HepG2 (cell line): ENCODE data around the gene ACOT2. TPM values are rescaled to one million over a fixed set of nuclear protein-coding genes. Genes with fewer than 3 reads are reported as not detected.

Source experiments
- ARNTL ChIP-seq: sonication (generic); formaldehyde crosslinking; IDR thresholded peaks from 2 replicates; pipeline ENCODE4 v1.4.0; 2020; ENCODE audit warnings: mild to moderate bottlenecking, missing genetic modification reagents
- ATF7 ChIP-seq, 2 experiments: fragments of 450-650 bp in 1 of 2; sonication (generic) in 1 of 2; formaldehyde crosslinking in 1 of 2; IDR thresholded peaks; 2 replicates each; pipeline versions ENCODE4 v1.4.0 to v1.6.1; 2016 to 2020; ENCODE audit warnings: antibody characterized with exemption in 1 of 2, mild to moderate bottlenecking in 1 of 2, missing genetic modification reagents in 1 of 2
- FOXK2 ChIP-seq: fragments of 450-650 bp; IDR thresholded peaks from 2 replicates; pipeline ENCODE4 v1.6.1; 2016
- HOXA7 ChIP-seq: sonication (generic); formaldehyde crosslinking; IDR thresholded peaks from 2 replicates; pipeline ENCODE4 v1.8.1; 2022; ENCODE audit warnings: mild to moderate bottlenecking, missing genetic modification reagents, moderate library complexity
- MZF1 ChIP-seq: sonication (generic); formaldehyde crosslinking; IDR thresholded peaks from 2 replicates; pipeline ENCODE4 v1.8.1; 2023; ENCODE audit warnings: mild to moderate bottlenecking, missing genetic modification reagents, borderline replicate concordance
- NR1H2 ChIP-seq: sonication (generic); formaldehyde crosslinking; IDR thresholded peaks from 2 replicates; pipeline ENCODE4 v1.8.1; 2022; ENCODE audit warnings: low read depth, missing genetic modification reagents, borderline replicate concordance
- ZFP36L1 ChIP-seq: sonication (generic); formaldehyde crosslinking; IDR thresholded peaks from 2 replicates; pipeline ENCODE4 v1.8.0; 2022; ENCODE audit warnings: mild to moderate bottlenecking, missing genetic modification reagents, moderate library complexity
- ZNF282 ChIP-seq: fragments of 450-650 bp; IDR thresholded peaks from 2 replicates; pipeline ENCODE4 v1.6.1; 2018; ENCODE audit not compliant: partially characterized antibody
- ZNF446 ChIP-seq: sonication (generic); formaldehyde crosslinking; IDR thresholded peaks from 2 replicates; pipeline ENCODE4 v1.5.0; 2020; ENCODE audit warnings: mild to moderate bottlenecking, missing genetic modification reagents
- ZNF484 ChIP-seq: sonication (generic); formaldehyde crosslinking; IDR thresholded peaks from 2 replicates; pipeline ENCODE4 v1.5.1; 2020; ENCODE audit warnings: mild to moderate bottlenecking, low read depth, missing genetic modification reagents, borderline replicate concordance
- ZNF749 ChIP-seq: sonication (generic); formaldehyde crosslinking; IDR thresholded peaks from 2 replicates; pipeline ENCODE4 v1.8.0; 2022; ENCODE audit warnings: mild to moderate bottlenecking, missing genetic modification reagents, moderate library complexity, borderline replicate concordance
- ZNF790 ChIP-seq: sonication (generic); formaldehyde crosslinking; IDR thresholded peaks from 2 replicates; pipeline ENCODE4 v1.8.0; 2022; ENCODE audit warnings: missing genetic modification reagents, mild to moderate bottlenecking, borderline replicate concordance
- polyA plus RNA-seq, 8 experiments: library from polyadenylated mRNA; depleted of rRNA in 3 of 8; stranded (reverse) in 7 of 8; unstranded in 1 of 8; fragments of >200 nt; fragmentation: Illumina TruSeq in 4 of 8; extraction: Trizol in 4 of 8; gene quantifications; 2 replicates each; pipeline versions ENCODE4 v1.2.1 to v1.2.3, GENCODE V29; 2011 to 2016; ENCODE audit warnings: low read depth in 4 of 8, missing spikeins in 1 of 8, mixed read lengths in 1 of 8; ENCODE audit not compliant: insufficient read depth in 1 of 8
- total RNA-seq, 5 experiments: library from RNA; depleted of rRNA; stranded (reverse); fragments of >200 nt; fragmentation: Illumina TruSeq; extraction: Trizol; gene quantifications; 2 replicates each; pipeline ENCODE4 v1.2.3, GENCODE V29; 2016; ENCODE audit warnings: low read depth in 1 of 5
- TF ChIP-seq, protein P1 (sequence below): sonication (generic); formaldehyde crosslinking; IDR thresholded peaks from 2 replicates; pipeline ENCODE4 v1.5.0; 2020; ENCODE audit warnings: mild to moderate bottlenecking, missing genetic modification reagents
- TF ChIP-seq, protein P2 (sequence below): sonication (generic); formaldehyde crosslinking; IDR thresholded peaks from 2 replicates; pipeline ENCODE4 v1.5.0; 2020; ENCODE audit warnings: missing genetic modification reagents
- TF ChIP-seq, protein P3 (sequence below): sonication (generic); formaldehyde crosslinking; IDR thresholded peaks from 2 replicates; pipeline ENCODE4 v1.9.0; 2022; ENCODE audit warnings: missing genetic modification reagents, mild to moderate bottlenecking, borderline replicate concordance
- TF ChIP-seq, protein P4 (sequence below), 2 experiments: sonication (generic) in 1 of 2; formaldehyde crosslinking in 1 of 2; IDR thresholded peaks; 2 replicates each; pipeline versions ENCODE4 v1.4.0 to v1.6.1; 2016 to 2020; ENCODE audit warnings: borderline replicate concordance in 1 of 2, low read depth in 1 of 2, mild to moderate bottlenecking in 1 of 2, missing genetic modification reagents in 1 of 2

Gene ACOT2
- total and polyA plus RNA-seq, 2 of the 13 experiments (the other 11 are each of a cell fraction or from before 2014, with no cell fraction given): 60.0 to 110 TPM

DNA sequence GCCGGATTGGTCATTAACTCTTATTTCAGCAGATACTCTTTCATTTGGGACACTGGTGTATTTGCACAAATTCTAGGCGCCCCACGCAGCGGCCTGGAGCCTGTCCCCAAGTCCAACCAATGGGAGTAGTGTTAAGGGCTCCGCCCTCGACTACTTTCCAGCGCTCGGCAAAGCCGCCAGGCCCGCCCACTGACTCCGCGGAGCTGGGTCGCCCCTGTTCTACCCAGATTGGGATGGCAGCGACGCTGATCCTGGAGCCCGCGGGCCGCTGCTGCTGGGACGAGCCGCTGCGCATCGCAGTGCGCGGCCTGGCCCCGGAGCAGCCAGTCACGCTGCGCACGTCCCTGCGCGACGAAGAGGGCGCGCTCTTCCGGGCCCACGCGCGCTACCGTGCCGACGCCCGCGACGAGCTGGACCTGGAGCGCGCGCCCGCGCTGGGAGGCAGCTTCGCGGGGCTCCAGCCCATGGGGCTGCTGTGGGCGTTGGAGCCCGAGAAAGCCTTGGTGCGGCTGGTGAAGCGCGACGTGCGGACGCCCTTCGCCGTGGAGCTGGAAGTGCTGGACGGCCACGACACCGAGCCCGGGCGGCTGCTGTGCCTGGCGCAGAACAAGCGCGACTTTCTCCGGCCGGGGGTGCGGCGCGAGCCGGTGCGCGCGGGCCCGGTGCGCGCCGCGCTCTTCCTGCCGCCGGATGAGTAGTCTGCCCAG lies 43.5 kb downstream of the ACOT2 start, which contains the start of gene ACOT6 (continued):
- TF ChIP-seq, protein P1, sequence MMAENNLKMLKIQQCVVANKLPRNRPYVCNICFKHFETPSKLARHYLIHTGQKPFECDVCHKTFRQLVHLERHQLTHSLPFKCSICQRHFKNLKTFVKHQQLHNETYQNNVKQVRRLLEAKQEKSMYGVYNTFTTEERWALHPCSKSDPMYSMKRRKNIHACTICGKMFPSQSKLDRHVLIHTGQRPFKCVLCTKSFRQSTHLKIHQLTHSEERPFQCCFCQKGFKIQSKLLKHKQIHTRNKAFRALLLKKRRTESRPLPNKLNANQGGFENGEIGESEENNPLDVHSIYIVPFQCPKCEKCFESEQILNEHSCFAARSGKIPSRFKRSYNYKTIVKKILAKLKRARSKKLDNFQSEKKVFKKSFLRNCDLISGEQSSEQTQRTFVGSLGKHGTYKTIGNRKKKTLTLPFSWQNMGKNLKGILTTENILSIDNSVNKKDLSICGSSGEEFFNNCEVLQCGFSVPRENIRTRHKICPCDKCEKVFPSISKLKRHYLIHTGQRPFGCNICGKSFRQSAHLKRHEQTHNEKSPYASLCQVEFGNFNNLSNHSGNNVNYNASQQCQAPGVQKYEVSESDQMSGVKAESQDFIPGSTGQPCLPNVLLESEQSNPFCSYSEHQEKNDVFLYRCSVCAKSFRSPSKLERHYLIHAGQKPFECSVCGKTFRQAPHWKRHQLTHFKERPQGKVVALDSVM (CRISPR knock-in tag): no peak
- TF ChIP-seq, protein P2, sequence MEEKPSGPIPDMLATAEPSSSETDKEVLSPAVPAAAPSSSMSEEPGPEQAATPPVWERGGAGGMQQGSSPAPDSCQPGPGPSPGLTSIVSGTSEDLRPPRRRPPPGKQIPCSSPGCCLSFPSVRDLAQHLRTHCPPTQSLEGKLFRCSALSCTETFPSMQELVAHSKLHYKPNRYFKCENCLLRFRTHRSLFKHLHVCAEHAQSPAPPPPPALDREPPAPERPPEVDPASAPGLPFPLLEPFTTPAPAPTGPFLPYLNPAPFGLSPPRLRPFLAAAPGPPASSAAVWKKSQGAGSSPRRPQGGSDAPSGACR (CRISPR knock-in tag): no peak
- TF ChIP-seq ARNTL (no peak), MZF1 (CRISPR knock-in tag) (no peak), ZFP36L1 (peak; percentile 28; the same call in 1 of the 2 replicates), ZNF749 (no peak), NR1H2 (CRISPR knock-in tag) (0 out of 2 replicates have a peak, but pooled peaks have one; percentile 32), ZNF484 (CRISPR knock-in tag) (no peak), HOXA7 (CRISPR knock-in tag) (no peak), ZNF282 (no peak), ZNF790 (CRISPR knock-in tag) (no peak; the same call in 1 of the 2 replicates), FOXK2 (no peak), ZNF446 (CRISPR knock-in tag) (no peak), ATF7 (IDR thresholded peaks at IDR 0.05) (no peak), ATF7 (CRISPR knock-in tag; IDR thresholded peaks at IDR 0.05) (no peak)
- TF ChIP-seq, protein P3, sequence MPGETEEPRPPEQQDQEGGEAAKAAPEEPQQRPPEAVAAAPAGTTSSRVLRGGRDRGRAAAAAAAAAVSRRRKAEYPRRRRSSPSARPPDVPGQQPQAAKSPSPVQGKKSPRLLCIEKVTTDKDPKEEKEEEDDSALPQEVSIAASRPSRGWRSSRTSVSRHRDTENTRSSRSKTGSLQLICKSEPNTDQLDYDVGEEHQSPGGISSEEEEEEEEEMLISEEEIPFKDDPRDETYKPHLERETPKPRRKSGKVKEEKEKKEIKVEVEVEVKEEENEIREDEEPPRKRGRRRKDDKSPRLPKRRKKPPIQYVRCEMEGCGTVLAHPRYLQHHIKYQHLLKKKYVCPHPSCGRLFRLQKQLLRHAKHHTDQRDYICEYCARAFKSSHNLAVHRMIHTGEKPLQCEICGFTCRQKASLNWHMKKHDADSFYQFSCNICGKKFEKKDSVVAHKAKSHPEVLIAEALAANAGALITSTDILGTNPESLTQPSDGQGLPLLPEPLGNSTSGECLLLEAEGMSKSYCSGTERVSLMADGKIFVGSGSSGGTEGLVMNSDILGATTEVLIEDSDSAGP (CRISPR knock-in tag): peak; percentile 77; the same call in 1 of the 2 replicates
- TF ChIP-seq, protein P4, sequence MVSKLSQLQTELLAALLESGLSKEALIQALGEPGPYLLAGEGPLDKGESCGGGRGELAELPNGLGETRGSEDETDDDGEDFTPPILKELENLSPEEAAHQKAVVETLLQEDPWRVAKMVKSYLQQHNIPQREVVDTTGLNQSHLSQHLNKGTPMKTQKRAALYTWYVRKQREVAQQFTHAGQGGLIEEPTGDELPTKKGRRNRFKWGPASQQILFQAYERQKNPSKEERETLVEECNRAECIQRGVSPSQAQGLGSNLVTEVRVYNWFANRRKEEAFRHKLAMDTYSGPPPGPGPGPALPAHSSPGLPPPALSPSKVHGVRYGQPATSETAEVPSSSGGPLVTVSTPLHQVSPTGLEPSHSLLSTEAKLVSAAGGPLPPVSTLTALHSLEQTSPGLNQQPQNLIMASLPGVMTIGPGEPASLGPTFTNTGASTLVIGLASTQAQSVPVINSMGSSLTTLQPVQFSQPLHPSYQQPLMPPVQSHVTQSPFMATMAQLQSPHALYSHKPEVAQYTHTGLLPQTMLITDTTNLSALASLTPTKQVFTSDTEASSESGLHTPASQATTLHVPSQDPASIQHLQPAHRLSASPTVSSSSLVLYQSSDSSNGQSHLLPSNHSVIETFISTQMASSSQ (IDR thresholded peaks at IDR 0.05; ENCODE audit: low read depth): no peak
- TF ChIP-seq, protein P4 (CRISPR knock-in tag; IDR thresholded peaks at IDR 0.05; ENCODE audit: borderline replicate concordance): no peak
